Spleen (tissue), 11 donors: ENCODE results near the gene AKAP6. TPM values are rescaled to one million over a fixed set of nuclear protein-coding genes. Genes with fewer than 3 reads are reported as not detected.

Experiments
- DNase-seq: peaks from one replicate; pipeline ENCODE4 v3.0.0-alpha.2; 2020
- H3K27ac ChIP-seq, 8 donors: fragments of 200-600 bp; sonication (generic) in 7 of 8; 1 replicate in 4 of 8; 2 replicates in 4 of 8; pipeline versions ENCODE4 v1.5.0 to v1.8.0; 2016 to 2021; ENCODE audit warnings: inconsistent platforms in 4 of 8, mild to moderate bottlenecking in 4 of 8, moderate library complexity in 1 of 8
- H3K27me3 ChIP-seq, 7 donors: fragments of 200-600 bp; sonication (generic) in 6 of 7; replicated peaks in 1 of 7; 1 replicate in 4 of 7; 2 replicates in 3 of 7; pipeline versions ENCODE4 v1.5.0 to v1.8.0; 2016 to 2021; ENCODE audit warnings: inconsistent platforms in 3 of 7, mild to moderate bottlenecking in 1 of 7
- H3K36me3 ChIP-seq, 6 donors: fragments of 200-600 bp; sonication (generic) in 5 of 6; 1 replicate in 4 of 6; 2 replicates in 2 of 6; pipeline versions ENCODE4 v1.5.0 to v1.8.0; 2016 to 2021; ENCODE audit warnings: inconsistent platforms in 2 of 6
- H3K4me1 ChIP-seq, 6 donors: fragments of 200-600 bp; sonication (generic) in 5 of 6; 1 replicate in 3 of 6; 2 replicates in 3 of 6; pipeline versions ENCODE4 v1.5.0 to v1.8.0; 2016 to 2021; ENCODE audit warnings: inconsistent platforms in 3 of 6
- H3K4me3 ChIP-seq, 8 donors: fragments of 200-600 bp; sonication (generic) in 7 of 8; 1 replicate in 4 of 8; 2 replicates in 4 of 8; pipeline versions ENCODE4 v1.5.0 to v1.8.0; 2016 to 2021; ENCODE audit warnings: inconsistent platforms in 4 of 8, mild to moderate bottlenecking in 4 of 8, moderate library complexity in 2 of 8
- H3K9me3 ChIP-seq, 8 donors: fragments of 200-600 bp; sonication (generic) in 7 of 8; 1 replicate in 4 of 8; 2 replicates in 4 of 8; pipeline versions ENCODE4 v1.5.0 to v1.8.0; 2016 to 2021; ENCODE audit warnings: inconsistent platforms in 4 of 8
- POLR2A ChIP-seq, 3 donors: fragments of 450-650 bp; IDR thresholded peaks; one replicate each; pipeline ENCODE4 v1.5.1; 2017; ENCODE audit warnings: antibody characterized with exemption in 3 of 3, mild to moderate bottlenecking in 1 of 3
- POLR2AphosphoS5 ChIP-seq, 3 donors: sonication (generic); formaldehyde crosslinking; IDR thresholded peaks; one replicate each; pipeline ENCODE4 v1.5.1; 2017; ENCODE audit warnings: antibody characterized with exemption in 3 of 3
- WGBS, 5 donors: extraction: QIAGEN DNeasy Blood & Tissue Kit in 3 of 5; methylation state at CpG; one replicate each; pipeline versions ENCODE4 v1.1.5 to v1.1.7; 2013 to 2018; 5-methylcytosine and 5-hydroxymethylcytosine counted together
- intact Hi-C: fragments of 100-400 bp; cut with DNase I; formaldehyde crosslinking; loops from one replicate; pipeline ENCODE4 v1.15.0; 2023; ENCODE audit warnings: low total_unique reads
- polyA plus RNA-seq, 3 donors: library from polyadenylated mRNA; stranded (reverse); fragments of 200-250 nt; gene quantifications; one replicate each; pipeline ENCODE4 v1.2.1, GENCODE V29; 2013
- total RNA-seq, 7 donors: library from RNA; depleted of rRNA in 3 of 7; stranded (reverse); fragments of >200 nt in 3 of 7; fragmentation: NEBNext Ultra II Directional in 4 of 7; extraction: Animal tissue kit (Norgen Biotek cat#: 25700) in 4 of 7; gene quantifications; one replicate each; pipeline versions ENCODE4 v1.1.0 to v1.2.1, GENCODE V29; 2016 to 2021
- TF ChIP-seq, protein P1 (sequence below), 11 experiments: fragments of 200-600 bp in 7 of 11; fragments of 450-650 bp in 4 of 11; sonication (generic) in 4 of 11; IDR thresholded peaks in 8 of 11; conservative IDR thresholded peaks in 3 of 11; 1 replicate in 7 of 11; 2 replicates in 4 of 11; pipeline versions ENCODE4 v1.4.0 to v1.8.0; 2016 to 2021; ENCODE audit warnings: antibody characterized with exemption in 11 of 11, inconsistent platforms in 4 of 11, mild to moderate bottlenecking in 1 of 11
- donor health status: healthy with polysubstance abuse.
- donor health status: DM: no; HTN: no; CAD: no; lungs with moderate emphysema.
- donor health status: DM: no; HTN: no; CAD: no.
- donor health status: Bipolar disorder and iron deficiency.
- donor health status: healthy.
- donor health status: DM: no; HTN: no; CAD: no.
- donor health status: DM: yes; HTN: yes; CAD: no.

The AKAP6 gene
- total and polyA plus RNA-seq, 10 donors = 0.20 to 12.1 (median 4.8) TPM

DNA sequence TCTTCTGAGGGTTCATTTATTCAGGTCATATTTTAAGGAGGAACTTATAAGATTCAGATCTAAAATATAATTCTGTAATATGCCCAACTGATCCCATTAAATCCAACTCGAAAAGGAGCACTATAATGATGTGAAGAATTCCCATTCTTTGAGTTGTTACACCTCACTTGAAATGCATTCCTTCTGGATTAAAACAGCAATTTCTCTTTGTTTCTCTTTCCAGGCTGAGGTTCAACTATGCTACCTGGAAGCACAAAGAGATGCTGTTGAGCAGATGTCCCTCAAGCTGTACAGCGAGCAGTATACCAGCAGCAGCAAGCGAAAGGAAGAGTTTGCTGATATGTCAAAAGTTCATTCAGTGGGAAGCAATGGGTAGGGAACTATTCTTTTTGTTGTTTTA lies 349.0 kb downstream of the AKAP6 start:
- intact Hi-C loops = no loop called here
- DNase-seq = no peak
- Histone ChIP-seq H3K27ac (no peak overlapping the region), H3K27me3 (no peaks in the 10 kb centered on the region), H3K4me3 (no peak overlapping the region), H3K36me3 (no peaks in the 10 kb centered on the region), H3K9me3 (no peaks in the 10 kb centered on the region), H3K4me1 (no peaks in the 10 kb centered on the region)
- TF ChIP-seq POLR2A (IDR thresholded peaks at IDR 0.05) = no peak
- TF ChIP-seq POLR2AphosphoS5 (IDR thresholded peaks at IDR 0.05) = no peak
- TF ChIP-seq, protein P1, sequence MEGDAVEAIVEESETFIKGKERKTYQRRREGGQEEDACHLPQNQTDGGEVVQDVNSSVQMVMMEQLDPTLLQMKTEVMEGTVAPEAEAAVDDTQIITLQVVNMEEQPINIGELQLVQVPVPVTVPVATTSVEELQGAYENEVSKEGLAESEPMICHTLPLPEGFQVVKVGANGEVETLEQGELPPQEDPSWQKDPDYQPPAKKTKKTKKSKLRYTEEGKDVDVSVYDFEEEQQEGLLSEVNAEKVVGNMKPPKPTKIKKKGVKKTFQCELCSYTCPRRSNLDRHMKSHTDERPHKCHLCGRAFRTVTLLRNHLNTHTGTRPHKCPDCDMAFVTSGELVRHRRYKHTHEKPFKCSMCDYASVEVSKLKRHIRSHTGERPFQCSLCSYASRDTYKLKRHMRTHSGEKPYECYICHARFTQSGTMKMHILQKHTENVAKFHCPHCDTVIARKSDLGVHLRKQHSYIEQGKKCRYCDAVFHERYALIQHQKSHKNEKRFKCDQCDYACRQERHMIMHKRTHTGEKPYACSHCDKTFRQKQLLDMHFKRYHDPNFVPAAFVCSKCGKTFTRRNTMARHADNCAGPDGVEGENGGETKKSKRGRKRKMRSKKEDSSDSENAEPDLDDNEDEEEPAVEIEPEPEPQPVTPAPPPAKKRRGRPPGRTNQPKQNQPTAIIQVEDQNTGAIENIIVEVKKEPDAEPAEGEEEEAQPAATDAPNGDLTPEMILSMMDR (IDR thresholded peaks at IDR 0.05 in 8 of 11, conservative IDR thresholded peaks at IDR 0.05 in 3 of 11) = no peak
- WGBS, 5 donors = 89 to 95% (median 93%) methylated on average over 3 of the region's 3 CpGs

DNA sequence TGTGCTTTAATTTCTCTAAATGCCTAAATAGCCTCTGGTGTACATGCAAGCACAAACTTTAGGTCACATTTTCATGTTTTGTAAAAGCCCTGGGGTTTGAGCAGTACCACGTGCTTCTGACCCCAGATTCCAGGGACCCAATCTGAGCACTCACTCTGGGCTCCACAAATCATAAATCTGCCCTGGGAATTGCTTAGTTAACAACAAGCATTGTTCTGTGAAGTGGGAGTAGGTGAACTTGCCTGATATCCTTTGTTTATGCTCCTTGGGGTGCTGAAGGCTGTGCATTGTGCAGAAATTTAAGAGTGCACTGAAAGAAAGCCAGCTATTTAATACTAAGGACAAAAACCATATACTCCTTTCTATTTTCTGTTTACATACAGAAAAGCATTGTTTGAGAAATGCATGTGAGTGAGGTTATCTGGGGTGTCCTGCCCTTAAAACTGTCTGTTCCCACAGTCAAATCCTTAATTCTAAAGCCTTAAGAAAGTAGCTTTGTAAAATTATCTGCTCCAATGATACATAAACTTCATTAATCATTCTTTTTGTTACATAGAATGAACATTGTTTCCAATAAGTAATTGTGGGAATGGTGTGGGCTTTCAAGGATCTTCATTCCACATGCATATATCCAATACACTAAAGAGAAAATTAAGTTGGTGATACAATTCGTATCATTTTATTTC lies 351.0 kb downstream of the AKAP6 start:
- no peaks in the 10 kb centered on the region for H3K36me3 ChIP-seq
- H3K27me3 ChIP-seq = no peaks in the 10 kb centered on the region
- no peak overlapping the region for H3K27ac ChIP-seq
- H3K4me3 ChIP-seq = no peak overlapping the region
- no peaks in the 10 kb centered on the region for H3K9me3 ChIP-seq
- H3K4me1 ChIP-seq = no peaks in the 10 kb centered on the region
- intact Hi-C loops = no loop called here
- TF ChIP-seq, protein P1 (IDR thresholded peaks at IDR 0.05 in 8 of 11, conservative IDR thresholded peaks at IDR 0.05 in 3 of 11) = no peak
- TF ChIP-seq POLR2AphosphoS5 (IDR thresholded peaks at IDR 0.05) = no peak
- no peak for TF ChIP-seq POLR2A (IDR thresholded peaks at IDR 0.05)
- WGBS, 5 donors = 64 to 82% (median 76%) methylated on average over 2 of the region's 2 CpGs
- DNase-seq = no peak

DNA sequence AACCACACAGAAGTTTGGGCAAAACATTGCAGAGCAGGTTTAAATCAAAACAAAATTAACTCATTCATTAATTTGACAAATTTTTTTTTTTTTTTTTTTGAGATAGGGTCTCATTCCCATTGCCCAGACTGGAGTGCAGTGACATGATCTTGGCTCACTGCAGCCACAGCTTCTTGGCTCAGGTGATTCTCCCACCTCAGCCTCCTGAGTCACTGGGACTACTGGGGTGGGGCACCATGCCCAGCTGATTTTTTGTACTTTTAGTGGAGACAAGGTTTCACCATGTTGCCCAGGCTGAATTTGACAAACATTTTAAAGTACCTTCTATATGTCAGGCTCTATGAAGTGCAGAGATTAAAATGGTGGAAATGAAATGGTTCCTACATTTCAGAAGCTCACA lies 352.5 kb downstream of the AKAP6 start:
- H3K9me3 ChIP-seq = no peaks in the 10 kb centered on the region
- intact Hi-C loops = no loop called here
- no peak overlapping the region for H3K27ac ChIP-seq
- DNase-seq = no peak
- H3K4me1 ChIP-seq = no peaks in the 10 kb centered on the region
- no peaks in the 10 kb centered on the region for H3K27me3 ChIP-seq
- no peaks in the 10 kb centered on the region for H3K36me3 ChIP-seq
- TF ChIP-seq, protein P1 (IDR thresholded peaks at IDR 0.05 in 8 of 11, conservative IDR thresholded peaks at IDR 0.05 in 3 of 11) = no peak
- TF ChIP-seq POLR2A (IDR thresholded peaks at IDR 0.05) = no peak
- no peak for TF ChIP-seq POLR2AphosphoS5 (IDR thresholded peaks at IDR 0.05)
- no peak overlapping the region for H3K4me3 ChIP-seq

DNA sequence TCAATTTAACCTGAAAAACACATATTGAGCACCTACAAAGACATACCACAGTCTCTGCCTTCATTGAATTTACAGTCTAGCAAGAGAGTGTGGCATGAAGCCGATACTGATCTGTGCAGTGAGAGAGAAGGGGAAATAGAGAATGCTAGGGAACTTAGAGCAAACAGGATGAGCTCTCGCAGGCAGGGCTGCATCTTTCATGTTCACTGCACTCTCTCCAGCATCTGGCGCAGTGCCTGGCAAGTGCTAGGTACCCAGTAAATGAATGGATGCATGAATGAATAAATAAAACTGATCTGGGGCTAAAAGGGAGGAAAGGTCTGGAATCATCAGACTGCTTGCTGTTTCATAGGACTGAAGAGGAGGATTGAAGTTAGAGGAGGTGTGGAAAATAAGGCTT lies 353.1 kb downstream of the AKAP6 start:
- whole genome bisulfite sequencing, 5 donors = 48 to 68% (median 65%) methylated on average over 3 of the region's 3 CpGs
- intact Hi-C loops = no loop called here
- Histone ChIP-seq H3K27me3 (no peaks in the 10 kb centered on the region), H3K9me3 (no peaks in the 10 kb centered on the region), H3K4me3 (no peak overlapping the region), H3K4me1 (no peaks in the 10 kb centered on the region), H3K36me3 (no peaks in the 10 kb centered on the region), H3K27ac (no peak overlapping the region)
- no peak for DNase-seq
- TF ChIP-seq, protein P1 (IDR thresholded peaks at IDR 0.05 in 8 of 11, conservative IDR thresholded peaks at IDR 0.05 in 3 of 11) = no peak
- TF ChIP-seq POLR2A (IDR thresholded peaks at IDR 0.05) (no peak), POLR2AphosphoS5 (IDR thresholded peaks at IDR 0.05) (no peak)
